ENCODE data around the gene LYPLA2. TPM values are rescaled to one million over a fixed set of nuclear protein-coding genes. Genes with fewer than 3 reads are reported as not detected.
"Not testable (repeated sequence)": the region's sequence is repeated elsewhere in the genome, so short reads cannot be mapped to it uniquely, and the experiment has no call there.

Gene LYPLA2
- total RNA-seq, 1 donor from 2014 or later, result 42.6 TPM

- TF ChIP-seq CTCF (IDR thresholded peaks at IDR 0.05; ENCODE audit: insufficient read depth, low read length, severe bottlenecking), result no peak
- DNase-seq (ENCODE audit: low read depth) (no peak), FAIRE-seq (no peak)
- H3K27me3 ChIP-seq (ENCODE audit: control insufficient read depth, insufficient read depth, low read length), result no peaks in the 10 kb centered on the region
- H3K4me3 ChIP-seq (ENCODE audit: low read depth, low read length), result no peak overlapping the region
- peaks cover 40% of the 10 kb centered on the region for H3K36me3 ChIP-seq (ENCODE audit: control insufficient read depth, insufficient read depth, low read length)
Observed at GRCh38 chr1:23793861-23794731, 3.2 kb downstream of the LYPLA2 start.

GRCh38 chr1:23794732-23795182 is 3.8 kb downstream of the LYPLA2 start:
- peaks cover 40% of the 10 kb centered on the region for H3K36me3 ChIP-seq (ENCODE audit: control insufficient read depth, insufficient read depth, low read length)
- DNase-seq (ENCODE audit: low read depth); H3K4me3 ChIP-seq (ENCODE audit: low read depth, low read length); H3K27me3 ChIP-seq (ENCODE audit: control insufficient read depth, insufficient read depth, low read length); FAIRE-seq: not testable (repeated sequence)

- DNase-seq (ENCODE audit: low read depth), result no peak
- Histone ChIP-seq H3K4me3 (ENCODE audit: low read depth, low read length) (no peak overlapping the region), H3K36me3 (ENCODE audit: control insufficient read depth, insufficient read depth, low read length) (peaks cover 40% of the 10 kb centered on the region), H3K27me3 (ENCODE audit: control insufficient read depth, insufficient read depth, low read length) (no peaks in the 10 kb centered on the region)
- no peak for FAIRE-seq
- TF ChIP-seq CTCF (IDR thresholded peaks at IDR 0.05; ENCODE audit: insufficient read depth, low read length, severe bottlenecking), result no peak
Observed at GRCh38 chr1:23795676-23796465, 4.9 kb downstream of the LYPLA2 start.

GRCh38 chr1:23796466-23797271 is 5.7 kb downstream of the LYPLA2 start:
- peaks cover 40% of the 10 kb centered on the region for H3K36me3 ChIP-seq (ENCODE audit: control insufficient read depth, insufficient read depth, low read length)
- H3K4me3 ChIP-seq (ENCODE audit: low read depth, low read length), result no peak overlapping the region
- no peak for FAIRE-seq

GRCh38 chr1:23797478-23798448 is 6.8 kb downstream of the LYPLA2 start:
- no peak for TF ChIP-seq CTCF (IDR thresholded peaks at IDR 0.05; ENCODE audit: insufficient read depth, low read length, severe bottlenecking)
- no peak for DNase-seq (ENCODE audit: low read depth)
- Histone ChIP-seq H3K4me3 (ENCODE audit: low read depth, low read length) (no peak overlapping the region), H3K27me3 (ENCODE audit: control insufficient read depth, insufficient read depth, low read length) (no peaks in the 10 kb centered on the region), H3K36me3 (ENCODE audit: control insufficient read depth, insufficient read depth, low read length) (peaks cover 39% of the 10 kb centered on the region)
- no peak for FAIRE-seq

More at GRCh38 chr1:23796466-23797271, 5.7 kb downstream of the LYPLA2 start:
- H3K27me3 ChIP-seq (ENCODE audit: control insufficient read depth, insufficient read depth, low read length), result no peaks in the 10 kb centered on the region
- peak; percentile 44 for TF ChIP-seq CTCF (IDR thresholded peaks at IDR 0.05; ENCODE audit: insufficient read depth, low read length, severe bottlenecking)
- no peak for DNase-seq (ENCODE audit: low read depth)

All from bronchial epithelial cell (primary cell).